Measurements from ENCODE around the gene PTPRE.
A peak's percentile ranks its signal among the peaks of the same experiment; 100 is the strongest.

Gene PTPRE, protein sequence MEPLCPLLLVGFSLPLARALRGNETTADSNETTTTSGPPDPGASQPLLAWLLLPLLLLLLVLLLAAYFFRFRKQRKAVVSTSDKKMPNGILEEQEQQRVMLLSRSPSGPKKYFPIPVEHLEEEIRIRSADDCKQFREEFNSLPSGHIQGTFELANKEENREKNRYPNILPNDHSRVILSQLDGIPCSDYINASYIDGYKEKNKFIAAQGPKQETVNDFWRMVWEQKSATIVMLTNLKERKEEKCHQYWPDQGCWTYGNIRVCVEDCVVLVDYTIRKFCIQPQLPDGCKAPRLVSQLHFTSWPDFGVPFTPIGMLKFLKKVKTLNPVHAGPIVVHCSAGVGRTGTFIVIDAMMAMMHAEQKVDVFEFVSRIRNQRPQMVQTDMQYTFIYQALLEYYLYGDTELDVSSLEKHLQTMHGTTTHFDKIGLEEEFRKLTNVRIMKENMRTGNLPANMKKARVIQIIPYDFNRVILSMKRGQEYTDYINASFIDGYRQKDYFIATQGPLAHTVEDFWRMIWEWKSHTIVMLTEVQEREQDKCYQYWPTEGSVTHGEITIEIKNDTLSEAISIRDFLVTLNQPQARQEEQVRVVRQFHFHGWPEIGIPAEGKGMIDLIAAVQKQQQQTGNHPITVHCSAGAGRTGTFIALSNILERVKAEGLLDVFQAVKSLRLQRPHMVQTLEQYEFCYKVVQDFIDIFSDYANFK

DNA sequence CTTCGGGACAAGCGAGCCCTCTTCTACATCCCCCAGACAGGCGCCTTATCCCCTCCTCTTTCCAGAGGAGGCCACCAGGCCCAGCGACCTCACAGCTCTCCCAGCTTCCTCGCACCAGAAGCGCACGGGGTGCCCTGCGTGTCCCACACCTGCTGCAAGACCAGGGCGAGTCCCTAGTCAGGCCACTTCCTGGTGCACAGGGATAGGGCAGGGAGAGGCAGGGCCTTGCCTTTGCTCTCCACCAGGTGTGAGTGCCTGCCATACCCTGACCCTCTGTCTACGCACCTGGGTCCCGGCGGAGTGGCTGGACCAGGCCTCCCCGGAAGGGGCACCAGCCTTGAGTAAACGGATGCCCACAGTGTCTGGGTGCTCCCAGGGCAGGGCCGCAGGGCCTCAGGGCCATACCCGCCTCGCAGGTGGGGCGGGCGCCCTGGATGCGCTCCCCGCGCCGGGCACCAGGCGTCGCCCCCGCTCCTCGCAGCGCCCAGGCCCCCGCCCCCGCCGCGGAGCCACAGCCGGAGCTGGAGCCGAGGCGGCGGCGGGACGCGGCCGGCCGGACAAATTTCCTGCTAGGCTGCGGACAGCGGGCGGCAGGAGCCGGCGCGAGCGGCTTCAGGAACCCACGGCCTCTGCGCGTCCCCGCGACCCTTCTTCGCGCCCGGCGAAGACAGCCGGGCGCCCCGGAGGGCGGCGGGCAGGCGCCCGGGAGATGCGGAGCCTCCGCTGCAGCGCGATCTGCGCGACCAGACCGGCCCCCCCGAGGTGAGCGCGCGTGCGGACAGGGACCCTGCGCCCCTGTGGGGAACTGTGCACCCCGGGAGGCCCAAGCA is at the start of gene PTPRE:
PTPRE (plus strand) TSS at position 556 of the 830 bp plus-strand sequence. CDS start 133,779 bp downstream, outside the sequence.
- peak; percentile 57 for DNase-seq (ENCODE audit: low read depth)

DNA sequence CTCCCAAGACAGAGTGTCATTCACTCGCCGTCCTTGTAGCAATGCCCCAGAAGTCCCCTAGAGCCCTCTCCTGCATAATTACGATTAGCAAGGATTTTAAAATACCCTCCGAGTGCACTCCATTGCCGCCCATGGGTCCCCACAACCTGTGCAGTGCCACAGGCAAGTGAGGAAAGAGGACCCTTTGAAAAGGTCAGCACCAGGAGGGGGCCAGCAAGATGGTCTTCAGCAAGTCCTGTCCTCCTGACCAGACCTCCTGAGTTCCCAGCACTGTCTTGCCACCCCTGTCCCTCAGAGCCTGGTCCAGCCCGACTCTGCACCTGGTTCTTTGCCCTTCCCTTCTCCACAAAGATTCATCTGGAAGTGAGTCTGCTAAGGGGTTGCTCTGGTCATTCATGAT is 46.3 kb upstream of the PTPRE start:
- no peak for DNase-seq (ENCODE audit: low read depth)

DNA sequence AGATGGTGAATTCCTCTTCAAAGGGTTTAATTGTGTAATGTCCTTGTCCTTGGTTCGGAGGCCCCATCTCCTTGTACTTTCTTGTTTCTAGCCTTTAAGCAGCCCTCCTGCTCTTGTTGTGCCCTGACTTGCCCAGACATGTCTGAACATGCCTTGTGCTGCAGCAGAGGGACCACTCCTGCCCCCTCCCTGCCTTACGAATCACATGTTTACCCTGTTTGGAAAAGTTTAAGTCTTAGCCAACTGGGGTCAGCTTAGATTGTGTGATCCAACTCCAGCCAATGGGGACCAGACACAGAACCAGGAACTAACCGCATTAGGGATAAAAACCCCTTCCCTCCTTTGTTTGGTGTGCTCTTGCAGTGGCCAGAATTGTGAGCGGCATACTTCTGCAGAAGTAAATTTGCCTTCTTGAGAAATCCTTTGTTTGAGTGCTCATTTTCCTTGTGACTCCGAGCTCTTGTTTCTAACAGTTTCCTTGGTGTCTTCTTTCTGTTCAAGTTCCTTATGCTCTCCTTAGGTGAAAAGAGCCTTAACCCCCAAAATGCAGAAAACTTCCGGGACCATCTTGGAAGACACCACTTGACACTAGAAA is 43.6 kb upstream of the PTPRE start:
- DNase-seq (ENCODE audit: low read depth) = no peak

DNA sequence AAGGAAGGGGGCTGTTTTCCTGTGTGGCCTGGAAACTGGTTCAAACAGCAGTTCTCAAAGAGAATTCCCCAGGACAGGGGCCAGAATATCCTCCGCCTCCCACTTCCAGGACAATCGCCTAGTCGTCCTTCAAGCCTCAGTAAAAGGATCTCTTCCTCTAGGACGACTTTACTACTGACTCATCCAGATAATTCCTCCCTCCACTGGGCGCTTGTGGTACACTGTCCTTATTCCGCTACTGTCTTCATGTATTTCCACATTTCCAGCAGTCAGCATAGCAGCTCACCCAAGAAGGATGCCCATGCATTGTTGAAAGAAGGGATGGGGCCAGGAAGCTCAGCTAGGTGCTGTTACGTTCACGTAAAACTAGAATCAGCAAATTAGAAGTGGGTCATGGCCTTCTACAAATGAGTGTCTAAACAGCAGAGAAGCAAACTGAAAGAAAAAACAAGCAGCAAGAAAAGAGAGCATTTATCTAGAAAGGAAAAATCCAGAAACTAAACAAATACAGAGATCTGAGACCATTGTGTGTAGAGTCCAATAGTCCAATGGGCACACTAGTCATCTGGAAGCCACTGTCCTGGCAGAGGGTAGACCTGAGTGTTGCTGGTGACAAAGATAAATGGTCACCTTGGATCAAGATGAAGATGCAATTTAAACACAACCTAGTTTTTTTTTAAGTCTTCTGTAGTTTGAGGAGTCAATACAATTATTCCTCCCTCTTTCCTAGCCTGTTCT is 40.5 kb upstream of the PTPRE start:
- DNase-seq (ENCODE audit: low read depth) = no peak

DNA sequence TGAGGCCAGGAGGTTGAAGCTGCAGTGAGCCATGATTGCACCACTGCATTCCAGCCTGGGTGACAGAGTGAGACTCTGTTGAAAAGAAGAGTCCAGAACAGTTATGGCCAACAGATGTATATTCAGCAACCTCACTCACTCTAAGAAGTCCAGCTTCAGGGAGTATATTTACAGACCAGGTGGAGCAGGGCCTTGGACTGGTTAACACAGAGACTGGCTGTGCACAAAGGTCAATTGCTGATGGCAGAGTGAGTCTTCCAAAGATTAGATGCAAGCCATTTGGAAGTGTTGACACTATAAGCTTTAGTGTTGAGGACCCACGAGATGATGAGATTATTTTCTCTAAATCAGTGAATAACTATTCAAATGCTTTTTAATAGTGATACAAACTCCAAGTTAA is 39.1 kb upstream of the PTPRE start:
- no peak for DNase-seq (ENCODE audit: low read depth)

DNA sequence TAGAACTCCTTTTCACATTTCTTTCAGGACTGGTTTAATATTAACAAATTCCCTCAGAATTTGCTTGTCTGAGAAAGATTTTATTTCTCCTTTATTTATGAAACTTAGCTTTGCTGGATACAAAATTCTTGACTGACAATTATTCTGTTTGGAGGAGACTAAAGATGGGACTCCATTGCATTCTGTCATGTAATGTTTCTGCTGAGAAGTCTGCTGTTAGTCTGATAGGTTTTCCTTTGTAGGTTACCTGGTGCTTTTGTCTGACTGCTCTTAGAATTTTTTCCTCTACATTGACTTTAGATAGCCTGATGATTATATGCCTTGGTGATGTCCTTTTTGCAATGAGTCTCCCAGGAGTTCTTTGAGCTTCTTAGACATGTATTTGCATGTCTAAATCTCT is 37.6 kb upstream of the PTPRE start:
- no peak for DNase-seq (ENCODE audit: low read depth)

DNA sequence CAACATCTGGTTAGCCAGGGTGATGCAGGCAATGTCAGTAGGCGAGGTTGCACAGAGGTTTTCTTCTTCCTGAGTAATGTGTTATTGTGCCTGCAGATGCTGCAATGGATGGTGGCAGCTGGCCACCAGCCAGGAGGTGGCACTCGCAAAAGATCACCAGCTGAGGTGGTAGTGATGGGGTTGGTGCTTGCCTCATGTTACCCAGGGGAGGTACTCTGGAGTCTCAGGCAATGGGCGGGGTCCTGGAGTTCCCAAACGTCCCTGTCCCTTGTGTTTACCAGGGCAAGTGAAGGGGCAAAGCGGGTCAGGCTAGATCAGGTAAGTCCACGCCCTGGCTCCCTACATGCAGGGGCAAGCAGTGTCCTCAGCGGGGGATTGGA is 35.3 kb upstream of the PTPRE start:
- DNase-seq (ENCODE audit: low read depth) = no peak

DNA sequence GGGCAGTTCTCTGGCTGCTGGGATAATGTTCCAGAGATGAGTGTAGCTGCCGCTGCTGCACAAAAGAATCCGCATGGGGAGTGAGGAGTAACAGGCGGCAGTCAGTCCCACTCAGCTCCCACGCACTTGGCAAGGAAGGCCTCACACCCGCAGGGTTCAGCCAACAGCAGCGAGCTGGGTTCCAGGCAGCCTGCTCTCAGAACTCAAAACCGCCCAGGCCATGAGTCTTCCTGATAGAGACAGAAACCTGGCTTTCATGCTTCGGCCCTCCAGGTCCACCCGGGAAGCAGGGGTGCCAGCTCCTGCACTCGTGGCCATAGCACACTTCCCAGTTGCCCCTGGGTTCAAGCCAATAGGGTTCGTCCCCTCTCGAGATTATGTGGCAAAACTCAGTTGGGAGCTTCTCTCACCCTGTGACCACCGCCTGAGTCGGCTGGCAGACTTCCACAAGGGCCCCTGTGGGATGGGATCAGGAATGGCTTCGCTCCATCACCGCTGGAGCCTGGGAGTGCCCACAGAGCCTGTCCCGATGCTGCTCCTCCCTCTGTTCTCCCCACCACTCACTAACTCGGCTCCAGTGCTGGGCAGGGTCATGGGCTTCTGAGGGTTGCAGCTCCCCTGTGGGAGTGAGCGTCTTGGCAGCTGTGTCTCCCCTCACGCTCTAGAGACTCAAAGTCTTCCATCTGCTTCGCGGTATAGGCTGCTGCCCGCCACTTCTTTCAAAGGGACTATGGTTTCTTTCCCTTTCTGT is 34.7 kb upstream of the PTPRE start:
- DNase-seq (ENCODE audit: low read depth) = no peak

DNA sequence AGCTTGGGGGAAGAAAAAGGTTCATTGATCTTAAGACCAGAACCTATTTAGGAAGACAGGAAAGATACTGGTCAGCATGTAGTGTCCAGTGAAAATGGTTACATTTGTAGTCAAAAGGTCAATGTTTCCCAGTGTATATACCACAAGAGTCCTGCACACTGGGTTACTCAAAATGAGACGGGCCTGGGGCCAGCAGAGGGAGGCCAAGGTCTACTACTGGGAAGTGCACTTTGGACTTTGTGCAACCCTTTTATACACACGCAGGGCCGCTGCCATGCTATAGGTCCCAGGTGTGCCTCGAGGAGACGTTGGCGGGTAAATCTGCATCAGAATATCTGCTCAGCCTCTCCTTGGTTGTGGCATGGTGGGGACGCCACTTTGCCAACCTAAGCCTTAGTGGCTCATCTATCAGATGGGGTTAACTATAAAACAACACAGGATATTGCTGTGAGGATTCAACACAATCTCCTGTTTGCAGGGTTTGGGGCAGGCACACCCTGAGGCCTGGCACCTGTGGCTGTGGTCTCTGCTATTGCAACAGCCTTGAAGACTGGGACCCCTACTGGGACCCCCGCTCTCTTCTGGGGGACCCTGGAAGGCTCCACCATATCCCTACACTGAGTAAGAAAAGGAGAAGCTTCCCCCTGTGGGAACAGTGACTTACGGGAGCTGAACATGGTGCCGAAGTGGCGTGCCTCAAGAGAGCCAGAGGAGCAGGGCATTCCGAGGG is 33.9 kb upstream of the PTPRE start:
- no peak for DNase-seq (ENCODE audit: low read depth)

DNA sequence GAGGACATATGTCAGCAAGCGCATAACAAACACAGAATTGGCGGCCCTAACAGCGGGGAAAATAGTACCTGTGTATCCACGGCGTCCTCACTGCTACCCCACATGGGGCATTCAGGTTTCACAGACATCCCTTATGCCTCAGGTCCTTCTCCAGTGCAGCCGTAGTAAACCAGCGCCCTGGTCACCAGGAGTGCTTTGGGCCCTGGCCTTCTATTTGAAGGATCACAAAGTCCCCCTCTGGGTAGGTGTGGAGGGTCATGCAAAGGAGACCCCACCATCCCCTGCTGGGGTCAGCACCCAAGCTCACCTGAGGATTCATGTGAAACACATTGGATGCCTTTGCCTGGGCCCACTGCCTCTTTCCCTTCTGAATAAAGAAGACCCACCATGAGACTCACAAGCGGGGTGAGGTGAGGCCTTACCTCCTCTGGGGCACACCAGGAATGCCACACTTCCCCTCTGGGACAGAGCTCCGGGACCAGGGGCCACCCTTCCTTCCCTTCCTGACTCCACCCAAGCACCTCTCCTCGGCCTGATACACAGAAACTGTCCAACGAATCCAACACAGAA is 32.9 kb upstream of the PTPRE start:
- no peak for DNase-seq (ENCODE audit: low read depth)

DNA sequence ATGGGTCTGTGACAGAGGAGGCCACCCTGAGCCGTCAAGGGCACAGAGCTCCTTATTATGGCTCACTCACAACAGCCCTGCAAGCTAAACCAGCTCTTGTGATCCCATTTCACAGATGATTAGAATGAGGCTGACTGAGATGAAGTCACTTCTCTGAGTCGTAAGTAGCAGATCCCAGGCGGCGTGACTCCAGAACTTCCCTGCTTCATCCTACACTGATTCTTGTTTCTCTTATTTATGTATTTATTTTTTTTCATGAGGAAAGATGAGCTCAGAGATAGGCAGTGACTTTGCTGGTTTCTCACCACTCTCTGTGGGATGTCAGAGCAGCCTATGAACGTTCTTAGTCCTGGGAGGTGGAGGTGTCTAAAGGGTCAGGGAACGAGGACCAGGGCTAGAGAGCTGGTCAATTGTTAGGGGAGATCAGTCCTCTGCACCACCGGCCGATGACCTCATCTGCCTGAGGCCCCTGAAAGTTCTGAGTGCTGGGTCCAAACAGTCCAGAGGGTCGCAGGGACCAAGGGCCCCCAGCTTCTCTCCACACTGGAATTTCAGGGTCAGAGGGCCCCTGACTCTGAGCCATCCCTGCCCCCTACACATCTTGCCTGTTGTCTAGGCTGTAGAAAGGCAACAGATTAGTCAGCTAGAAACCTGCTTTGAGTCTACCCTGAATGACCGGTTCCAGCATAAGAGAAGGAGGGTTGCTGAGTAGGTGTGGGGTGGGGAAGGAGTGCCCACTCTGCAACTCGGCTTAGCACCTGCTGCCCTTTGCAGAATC is 32.0 kb upstream of the PTPRE start:
- no peak for DNase-seq (ENCODE audit: low read depth)

DNA sequence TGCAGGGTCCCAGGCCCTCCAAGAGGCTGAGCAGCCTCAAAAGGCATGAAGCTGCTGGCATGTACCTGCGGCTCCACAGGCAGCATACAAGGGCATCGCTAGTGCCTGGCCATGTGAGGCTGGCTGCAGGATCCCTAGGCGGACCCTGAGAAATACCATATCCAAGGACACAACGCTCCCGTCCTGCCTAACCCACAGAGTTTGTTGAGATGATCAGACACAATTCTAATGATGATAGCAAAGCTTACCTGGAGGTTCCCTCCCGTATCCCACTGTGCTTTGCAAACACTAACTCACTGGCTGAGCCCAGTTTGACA is 31.5 kb upstream of the PTPRE start:
- no peak for DNase-seq (ENCODE audit: low read depth)

DNA sequence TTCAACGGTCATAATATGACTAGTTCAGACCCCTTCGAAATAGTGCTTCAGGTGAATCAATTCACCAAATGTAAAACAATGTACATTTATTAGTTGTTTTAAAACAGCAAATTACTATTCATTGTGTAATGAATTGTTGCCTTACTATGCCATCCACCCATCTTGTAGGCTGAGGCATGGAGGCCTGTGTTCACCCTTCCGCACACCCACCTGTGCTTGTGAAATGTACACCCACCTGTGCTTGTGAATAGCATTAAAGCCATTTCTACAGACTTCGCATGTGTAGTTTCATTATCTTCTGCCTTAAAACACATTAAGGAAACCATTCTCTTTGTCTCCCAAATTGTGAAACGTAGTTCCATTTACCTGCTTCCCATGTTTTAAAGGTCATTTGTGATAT is 31.0 kb upstream of the PTPRE start:
- DNase-seq (ENCODE audit: low read depth) = no peak

DNA sequence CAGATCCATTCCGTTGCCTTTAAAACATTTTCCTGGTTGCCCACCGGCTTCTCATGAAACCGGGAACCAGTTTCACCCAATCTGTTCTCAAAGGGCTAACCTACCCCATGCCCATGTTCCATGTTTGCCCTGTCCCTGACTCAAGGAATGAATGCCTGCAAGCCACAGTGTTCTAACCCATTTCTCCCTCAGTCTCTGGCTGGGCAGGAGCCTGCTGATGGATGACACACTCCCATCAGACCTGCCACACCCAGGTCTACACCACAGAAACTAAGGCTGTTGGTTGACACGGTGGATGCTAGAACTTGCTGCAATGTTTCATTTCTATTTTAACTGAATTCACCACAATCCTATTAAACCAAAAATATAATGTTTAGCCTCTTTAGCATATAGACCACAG is 29.8 kb upstream of the PTPRE start:
- no peak for DNase-seq (ENCODE audit: low read depth)

DNA sequence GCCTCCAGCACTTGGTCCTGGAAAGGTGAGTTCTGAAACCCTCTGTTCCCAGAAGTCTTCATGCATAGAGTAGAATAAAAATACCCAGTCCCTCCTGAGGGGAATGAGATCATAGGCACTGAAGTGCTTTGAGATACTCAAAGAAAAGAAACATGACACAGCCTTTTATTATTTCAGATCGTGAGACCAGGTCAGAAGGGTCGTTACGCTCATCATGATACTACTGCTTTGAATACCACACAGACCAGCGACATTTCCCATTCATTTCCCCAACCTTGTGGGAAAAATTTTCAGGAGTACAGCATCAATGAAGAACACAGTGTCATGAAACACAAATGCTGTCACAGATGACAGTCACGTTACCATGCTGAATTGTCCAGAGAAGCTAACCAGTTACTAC is 29.2 kb upstream of the PTPRE start:
- DNase-seq (ENCODE audit: low read depth) = no peak

DNA sequence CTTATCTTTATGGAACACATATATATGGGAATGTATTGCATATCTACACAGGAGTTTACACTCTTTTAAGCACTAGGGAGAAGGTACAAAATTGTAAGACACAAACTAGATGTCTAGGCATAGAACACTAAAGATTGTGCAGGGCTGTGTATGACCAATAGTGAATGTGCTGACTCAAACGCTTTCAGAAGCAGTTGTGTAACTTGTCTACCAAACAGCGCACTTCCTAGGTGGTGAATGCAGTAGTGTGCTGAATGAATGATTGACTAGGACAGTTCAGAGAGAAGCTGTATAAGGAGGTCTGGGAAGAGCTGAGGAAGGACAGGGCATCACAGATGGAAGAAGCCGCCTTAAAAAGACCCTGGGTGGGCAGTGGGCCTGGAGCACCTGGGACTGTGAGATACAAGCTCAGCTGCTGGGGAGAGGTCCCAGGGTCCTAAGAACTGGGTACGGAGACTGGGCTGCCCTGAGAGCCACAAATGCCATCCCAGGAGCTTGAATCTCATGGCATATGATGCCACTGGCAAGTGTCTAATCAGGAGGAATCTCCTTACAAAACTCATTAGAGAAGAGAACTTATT is 28.3 kb upstream of the PTPRE start:
- DNase-seq (ENCODE audit: low read depth) = no peak

DNA sequence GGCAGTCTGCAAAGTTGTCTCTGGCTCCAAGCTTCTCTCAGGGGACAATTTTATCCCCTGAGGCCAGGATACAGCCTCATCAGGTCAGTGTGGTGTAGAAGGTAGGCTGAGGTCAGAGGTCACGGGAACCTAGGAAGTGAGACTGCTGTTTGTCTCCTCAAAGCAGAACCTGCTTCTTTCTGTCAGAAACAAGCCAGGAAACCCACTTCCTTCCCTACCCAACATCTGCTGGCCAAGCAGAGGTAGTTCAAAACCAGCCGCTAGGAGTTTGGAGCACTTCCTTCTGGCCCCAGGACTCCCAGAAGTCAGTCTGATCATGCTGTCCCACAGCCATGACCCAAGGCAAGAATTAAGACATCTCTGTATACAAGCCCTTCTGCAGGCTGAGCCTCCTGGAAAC is 26.3 kb upstream of the PTPRE start:
- no peak for DNase-seq (ENCODE audit: low read depth)

DNA sequence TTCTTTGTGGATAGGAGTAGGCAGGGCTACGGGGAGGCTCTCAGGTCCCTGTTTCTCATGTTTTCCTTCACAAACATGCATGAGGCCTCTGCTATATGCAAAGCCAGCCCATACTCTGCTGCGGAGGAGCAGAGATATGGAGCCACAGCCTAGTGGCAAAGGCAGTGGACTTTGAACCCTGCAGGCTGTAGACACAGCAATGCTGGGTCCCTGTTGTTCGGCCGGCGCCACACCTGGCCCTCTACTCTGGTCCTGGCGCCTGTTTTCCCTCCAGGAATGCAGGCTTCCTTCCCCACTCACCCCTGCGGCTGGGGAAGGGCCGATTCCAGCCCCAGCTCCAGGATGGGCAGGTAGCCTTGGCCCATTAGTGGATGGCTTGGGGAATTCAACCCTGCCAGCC is 25.6 kb upstream of the PTPRE start:
- DNase-seq (ENCODE audit: low read depth) = no peak

DNA sequence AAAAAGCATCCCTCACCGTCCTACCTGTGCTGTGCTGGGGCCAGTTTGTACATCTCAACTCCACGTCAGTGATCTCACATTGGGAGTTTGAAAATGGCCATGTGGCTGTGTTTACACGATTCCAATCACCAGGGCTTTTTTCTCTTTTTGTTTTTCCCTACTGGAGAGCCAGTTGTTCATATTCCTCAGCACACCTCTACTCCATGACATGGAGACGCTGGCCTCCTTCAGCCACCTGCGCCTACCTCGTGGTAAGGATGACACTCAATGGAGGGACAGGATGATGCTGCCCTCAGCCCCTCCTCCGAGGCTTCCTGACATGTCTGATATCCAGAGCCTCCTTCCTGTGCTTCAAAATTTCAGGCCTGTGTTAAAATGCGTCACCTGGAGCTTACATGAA is 24.5 kb upstream of the PTPRE start:
- DNase-seq (ENCODE audit: low read depth) = no peak

Measured in stimulated activated CD8-positive, alpha-beta memory T cell treated with anti-CD3 and anti-CD28 coated beads, Interleukin-12 subunit alpha, Interleukin-12 subunit beta, amount 100 ng/mL, for 4 hours (primary cell).